Adrenal gland (tissue), 12 donors: ENCODE results near the gene CATSPER3. TPM values are rescaled to one million over a fixed set of nuclear protein-coding genes. Genes with fewer than 3 reads are reported as not detected.

ENCODE experiments used
- DNase-seq, 7 donors: peaks; one replicate each; pipeline ENCODE4 v3.0.0-alpha.2; 2019 to 2020
- H3K27ac ChIP-seq, 5 donors: fragments of 200-600 bp; sonication (generic) in 4 of 5; 1 replicate in 3 of 5; 2 replicates in 2 of 5; pipeline versions ENCODE4 v1.5.1 to v1.8.0; 2016 to 2020; ENCODE audit warnings: mild to moderate bottlenecking in 1 of 5
- H3K27me3 ChIP-seq: fragments of 200-600 bp; 2 replicates; pipeline ENCODE4 v1.8.0; 2021
- H3K36me3 ChIP-seq, 2 donors: fragments of 200-600 bp; replicated peaks in 1 of 2; 1 replicate in 1 of 2; 2 replicates in 1 of 2; pipeline versions ENCODE4 v1.5.1 to v1.8.0; 2018 to 2022
- H3K4me1 ChIP-seq, 2 donors: fragments of 200-600 bp; replicated peaks in 1 of 2; 1 replicate in 1 of 2; 2 replicates in 1 of 2; pipeline versions ENCODE4 v1.5.1 to v1.8.0; 2018 to 2021
- H3K4me3 ChIP-seq, 4 donors: fragments of 200-600 bp; sonication (generic) in 3 of 4; one replicate each; pipeline ENCODE4 v1.5.1; 2016 to 2018
- H3K9me3 ChIP-seq, 3 donors: fragments of 200-600 bp; sonication (generic) in 1 of 3; replicated peaks in 1 of 3; 1 replicate in 2 of 3; 2 replicates in 1 of 3; pipeline versions ENCODE4 v1.5.1 to v1.8.0; 2016 to 2021
- CTCF ChIP-seq, 6 experiments: fragments of 450-650 bp in 4 of 6; fragments of 200-600 bp in 2 of 6; sonication (generic) in 1 of 6; IDR thresholded peaks; 1 replicate in 5 of 6; 2 replicates in 1 of 6; pipeline versions ENCODE4 v1.5.1 to v1.8.0; 2016 to 2021; ENCODE audit warnings: antibody characterized with exemption in 6 of 6, mild to moderate bottlenecking in 2 of 6, moderate library complexity in 1 of 6
- POLR2A ChIP-seq, 2 donors: fragments of 450-650 bp; IDR thresholded peaks; one replicate each; pipeline ENCODE4 v1.6.1; 2017; ENCODE audit warnings: antibody characterized with exemption in 2 of 2, mild to moderate bottlenecking in 2 of 2, moderate library complexity in 1 of 2
- WGBS, 4 donors: extraction: QIAGEN DNeasy Blood & Tissue Kit in 2 of 4; methylation state at CpG; one replicate each; pipeline versions ENCODE4 v1.1.5 to v1.1.7; 2013 to 2017; 5-methylcytosine and 5-hydroxymethylcytosine counted together
- intact Hi-C, 2 donors: fragments of 100-400 bp; cut with DNase I; formaldehyde crosslinking; loops; one replicate each; pipeline versions ENCODE4 v1.14.1 to v1.15.0; 2022 to 2023
- polyA plus RNA-seq, 3 donors: library from polyadenylated mRNA; stranded (reverse); fragments of 200-250 nt in 2 of 3; fragments of 350-450 nt in 1 of 3; fragmentation: Illumina TruSeq in 1 of 3; extraction: RNeasy Lipid Tissue Mini Kit (QIAGEN cat#74804) in 1 of 3; gene quantifications; one replicate each; pipeline ENCODE4 v1.2.3, GENCODE V29; 2013 to 2014
- total RNA-seq, 9 donors: library from RNA; depleted of rRNA in 4 of 9; stranded (reverse); fragments of >200 nt in 4 of 9; fragments of 120-200 nt in 1 of 9; fragmentation: NEBNext Ultra II Directional in 1 of 9; extraction: Animal tissue kit (Norgen Biotek cat#: 25700) in 1 of 9; gene quantifications; one replicate each; pipeline versions ENCODE4 v1.1.0 to v1.2.4, GENCODE V29; 2013 to 2023
- donor health status: healthy with polysubstance abuse.
- donor health status: Bipolar disorder and iron deficiency.
- donor health status: DM: yes; HTN: yes; CAD: no.
- donor health status: DM: no; HTN: no; CAD: no.
- donor health status: DM: no; HTN: no; CAD: no.
- donor health status: DM: yes; HTN: yes; CAD: no.

The CATSPER3 gene
- total and polyA plus RNA-seq, 12 donors: 0.28 to 2.7 (median 0.80) TPM; not detected in 2

- Histone ChIP-seq H3K36me3 (no peaks in the 10 kb centered on the region), H3K4me1 (no peaks in the 10 kb centered on the region), H3K4me3 (no peak overlapping the region), H3K27ac (no peak overlapping the region), H3K27me3 (peaks cover 59% of the 10 kb centered on the region), H3K9me3 (no peaks in the 10 kb centered on the region)
- intact Hi-C loops: no loop called here
- no peak for DNase-seq
- TF ChIP-seq POLR2A (IDR thresholded peaks at IDR 0.05) (no peak), CTCF (IDR thresholded peaks at IDR 0.05) (no peak)
These were observed 77.8 kb downstream of the CATSPER3 start for GRCh38 chr5:135045488-135045887.

GRCh38 chr5:135046661-135047346 is 79.1 kb downstream of the CATSPER3 start:
- Histone ChIP-seq H3K36me3 (no peaks in the 10 kb centered on the region), H3K27me3 (peaks cover 55% of the 10 kb centered on the region), H3K27ac (no peak overlapping the region), H3K9me3 (no peaks in the 10 kb centered on the region), H3K4me3 (no peak overlapping the region), H3K4me1 (no peaks in the 10 kb centered on the region)
- intact Hi-C loops: no loop called here
- WGBS, 4 donors: 42 to 71% (median 64%) methylated on average over 5 of the region's 5 CpGs
- no peak for TF ChIP-seq POLR2A (IDR thresholded peaks at IDR 0.05)
- TF ChIP-seq CTCF (IDR thresholded peaks at IDR 0.05): no peak
- DNase-seq: no peak

- Histone ChIP-seq H3K36me3 (no peaks in the 10 kb centered on the region), H3K9me3 (no peaks in the 10 kb centered on the region), H3K4me1 (no peaks in the 10 kb centered on the region), H3K4me3 (no peak overlapping the region), H3K27ac (no peak overlapping the region), H3K27me3 (peaks cover 55% of the 10 kb centered on the region)
- WGBS, 4 donors: 40 to 49% (median 41%) methylated on average over 2 of the region's 2 CpGs
- TF ChIP-seq POLR2A (IDR thresholded peaks at IDR 0.05): no peak
- no peak for TF ChIP-seq CTCF (IDR thresholded peaks at IDR 0.05)
- DNase-seq: no peak
- intact Hi-C loops: no loop called here
These were observed 79.6 kb downstream of the CATSPER3 start for GRCh38 chr5:135047347-135047695.

GRCh38 chr5:135048286-135048685 is 80.6 kb downstream of the CATSPER3 start:
- Histone ChIP-seq H3K27me3 (peaks cover 47% of the 10 kb centered on the region), H3K4me3 (no peak overlapping the region), H3K4me1 (no peaks in the 10 kb centered on the region), H3K36me3 (no peaks in the 10 kb centered on the region), H3K27ac (no peak overlapping the region), H3K9me3 (no peaks in the 10 kb centered on the region)
- no peak for DNase-seq
- TF ChIP-seq CTCF (IDR thresholded peaks at IDR 0.05) (no peak), POLR2A (IDR thresholded peaks at IDR 0.05) (no peak)
- intact Hi-C loops: no loop called here
- WGBS, 4 donors: 84 to 97% (median 92%) methylated on average over 2 of the region's 2 CpGs
